Limb (tissue), 2 donors: ENCODE data around the gene SFT2D3.

Source experiments
- DNase-seq, 2 donors: peaks; one replicate each; pipeline ENCODE4 v3.0.0-alpha.2; 2016; ENCODE audit errors: extremely low spot score in 2 of 2

Gene SFT2D3

DNA sequence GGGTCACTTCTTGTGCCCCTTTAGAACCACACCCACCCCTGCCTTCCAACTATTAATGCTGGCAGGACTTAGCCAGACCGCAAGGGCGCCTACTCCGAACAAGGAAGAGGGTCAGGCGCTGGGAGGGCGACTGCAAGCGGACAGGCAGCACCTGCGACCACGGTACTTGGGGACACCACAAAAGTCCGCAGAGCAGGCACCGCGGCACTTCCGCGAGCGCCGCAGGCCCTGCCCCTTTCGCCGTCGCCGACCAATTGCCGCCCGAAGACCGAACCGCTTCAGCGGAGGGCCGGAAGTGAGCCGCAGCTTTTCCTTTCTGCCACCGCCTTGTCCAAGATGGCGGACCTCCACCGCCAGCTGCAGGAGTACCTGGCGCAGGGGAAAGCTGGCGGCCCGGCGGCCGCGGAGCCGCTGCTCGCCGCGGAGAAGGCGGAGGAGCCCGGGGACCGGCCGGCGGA, at the start of gene SFT2D3:
Gene SFT2D3, plus strand, starts transcription at position 305 of the 458 bp plus-strand sequence. Its CDS starts 32 bp downstream, at position 337.
- DNase-seq: peak; percentile 92 to 93

GRCh38 chr2:127651971-127652550, 49.2 kb upstream of the SFT2D3 start:
- DNase-seq: peak; percentile 39 to 78

GRCh38 chr2:127652786-127653357, 48.4 kb upstream of the SFT2D3 start:
- DNase-seq: no peak

DNA sequence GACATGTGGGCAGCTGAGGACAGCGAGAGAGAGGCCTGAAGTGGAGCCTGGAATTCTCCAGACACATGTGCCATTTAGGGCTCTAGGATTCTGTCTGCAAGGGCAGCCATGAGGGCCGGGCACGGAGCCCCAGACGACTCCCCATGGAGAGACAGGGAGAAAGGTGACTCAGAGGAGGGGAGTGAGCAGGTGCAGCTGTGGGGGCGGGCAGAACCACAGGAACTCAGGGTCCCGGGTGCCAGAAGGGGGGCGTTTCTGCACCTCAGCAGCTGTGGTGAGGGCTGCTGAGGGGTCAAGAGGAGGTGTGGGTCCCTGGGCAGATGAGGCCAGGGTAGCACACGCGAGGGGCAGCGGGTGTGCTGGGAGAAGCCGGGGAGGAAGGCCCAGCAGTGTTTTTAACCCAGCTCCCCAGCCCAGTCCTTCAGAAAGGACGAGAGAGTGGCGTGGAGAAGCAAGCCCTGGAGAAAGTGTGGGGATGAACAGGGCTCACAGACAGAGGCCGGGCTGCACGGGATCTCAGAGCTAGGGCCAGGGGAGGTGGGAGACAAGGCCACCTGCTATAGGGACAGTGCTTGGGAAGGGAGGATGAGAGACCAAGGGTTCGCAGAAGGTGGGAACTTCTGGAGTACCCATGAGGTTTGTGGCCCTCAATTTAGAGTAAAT, 47.7 kb upstream of the SFT2D3 start:
- no peak for DNase-seq

GRCh38 chr2:127654084-127654837, 47.0 kb upstream of the SFT2D3 start:
- DNase-seq: no peak

- DNase-seq: no peak
These were observed 46.5 kb upstream of the SFT2D3 start for GRCh38 chr2:127654838-127655175.

GRCh38 chr2:127655209-127656073, 45.9 kb upstream of the SFT2D3 start:
- no peak for DNase-seq

DNA sequence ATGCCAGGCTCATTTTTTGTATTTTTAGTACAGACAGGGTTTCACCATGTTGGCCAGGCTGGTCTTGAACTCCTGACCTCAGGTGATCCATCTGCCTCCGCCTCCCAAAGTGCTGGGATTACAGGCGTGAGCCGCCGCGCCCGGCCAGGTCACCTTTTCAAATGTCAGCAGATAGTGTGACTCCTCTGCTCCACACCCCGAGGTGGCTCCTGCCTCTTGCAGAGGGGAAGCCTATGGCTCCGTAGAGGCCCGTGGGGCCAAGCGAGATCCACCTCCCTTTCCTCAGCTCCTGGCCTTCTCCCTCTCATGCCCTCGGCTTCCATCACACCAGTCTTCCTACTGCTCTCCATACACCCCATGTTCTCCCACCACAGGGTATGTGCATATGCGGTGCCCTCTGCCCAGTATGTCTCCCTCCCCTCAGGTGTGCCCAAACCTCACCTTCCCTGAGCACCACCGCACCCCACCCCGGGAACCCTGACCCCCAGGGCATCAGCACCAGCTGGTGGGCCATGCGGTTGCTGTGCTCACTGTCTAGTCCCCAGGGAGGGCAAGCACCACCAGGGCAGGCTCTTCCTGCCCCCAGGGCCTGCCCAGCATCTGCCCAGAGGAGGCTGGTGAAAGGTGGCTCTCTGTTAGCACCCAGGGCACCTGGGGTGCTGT, 44.6 kb upstream of the SFT2D3 start:
- DNase-seq: no peak

- no peak for DNase-seq
These were observed 44.1 kb upstream of the SFT2D3 start for GRCh38 chr2:127657232-127657595.

GRCh38 chr2:127658146-127658545, 43.2 kb upstream of the SFT2D3 start:
- DNase-seq: no peak

GRCh38 chr2:127658641-127659407, 42.5 kb upstream of the SFT2D3 start:
- DNase-seq: no peak

DNA sequence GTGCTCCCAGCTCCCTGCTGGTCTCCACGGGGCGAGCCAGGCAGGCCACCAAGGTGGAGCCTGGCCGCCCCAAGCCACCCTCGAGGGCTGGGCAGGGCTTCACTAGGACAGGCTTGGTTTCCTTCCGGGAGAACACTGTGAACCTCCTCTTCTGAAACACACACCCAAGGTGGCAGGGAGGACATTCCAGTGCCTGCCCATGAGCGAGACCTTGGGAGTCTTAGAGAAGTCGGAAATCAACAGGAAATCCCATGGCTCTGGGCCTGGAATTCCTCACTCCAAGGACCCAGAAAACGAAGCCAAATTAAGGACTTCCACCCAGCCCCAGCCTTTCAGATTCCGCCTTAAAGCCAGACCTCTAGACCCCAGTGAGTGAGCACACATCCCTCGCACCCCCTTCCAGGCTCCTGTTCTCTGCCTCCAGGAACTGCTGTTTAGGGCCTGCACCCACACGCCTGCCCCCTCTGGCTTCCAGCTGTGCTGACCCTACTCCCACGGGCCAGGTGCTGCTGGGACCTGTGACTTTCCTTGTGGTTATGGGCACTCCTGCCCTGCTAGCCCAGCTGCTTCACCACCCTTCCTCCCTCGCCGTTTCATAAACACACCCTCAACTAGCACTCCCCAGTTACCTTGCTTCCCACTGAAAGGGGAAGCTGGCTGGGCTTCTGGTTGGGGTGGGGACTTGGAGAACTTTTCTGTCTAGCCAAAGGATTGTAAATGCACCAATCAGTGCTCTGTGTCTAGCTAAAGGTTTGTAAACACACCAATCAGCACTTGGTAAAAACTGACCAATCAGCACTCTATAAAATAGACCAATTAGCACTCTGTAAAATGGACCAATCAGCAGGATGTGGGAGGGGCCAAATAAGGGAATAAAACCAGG, 41.6 kb upstream of the SFT2D3 start:
- DNase-seq: no peak

GRCh38 chr2:127660291-127660578, 41.1 kb upstream of the SFT2D3 start:
- no peak for DNase-seq

- no peak for DNase-seq
These were observed 40.1 kb upstream of the SFT2D3 start for GRCh38 chr2:127661072-127661649.

GRCh38 chr2:127661949-127662510, 39.3 kb upstream of the SFT2D3 start:
- DNase-seq: peak in 1 of 2 donors; percentile 18

GRCh38 chr2:127662937-127663565, 38.2 kb upstream of the SFT2D3 start:
- DNase-seq: peak in 1 of 2 donors; percentile 21

DNA sequence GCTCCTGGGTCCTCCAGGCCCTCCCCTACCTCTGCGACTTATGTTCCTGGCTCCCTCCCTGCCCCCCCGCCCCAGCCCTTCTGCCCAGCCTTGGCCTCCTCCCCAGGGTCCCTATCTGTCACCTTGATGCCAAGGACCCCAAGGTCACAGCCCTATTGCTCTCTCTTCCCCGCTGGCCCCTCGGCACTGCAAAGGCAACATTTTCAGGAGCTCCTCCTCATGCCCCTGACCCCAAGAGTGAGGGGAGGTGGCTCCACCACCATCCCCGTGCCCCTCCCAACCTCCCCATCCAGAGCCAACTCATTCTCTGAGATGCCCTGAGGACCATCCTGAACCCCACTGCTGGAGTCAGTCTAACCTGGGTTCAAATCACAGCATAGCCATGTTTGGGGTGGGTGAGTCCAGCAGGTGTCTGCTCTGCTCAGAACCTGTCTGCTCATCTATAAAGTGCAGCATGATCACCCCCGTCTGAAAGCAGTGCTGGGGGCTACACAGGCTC, 37.7 kb upstream of the SFT2D3 start:
- DNase-seq: peak in 1 of 2 donors; percentile 19
